ENCODE results near the gene CRADD. TPM values are rescaled to one million over a fixed set of nuclear protein-coding genes. Genes with fewer than 3 reads are reported as not detected.

Gene CRADD
- polyA plus RNA-seq, 1 of the 3 experiments (the other 2 are of a cell fraction), result 13.6 TPM

DNA sequence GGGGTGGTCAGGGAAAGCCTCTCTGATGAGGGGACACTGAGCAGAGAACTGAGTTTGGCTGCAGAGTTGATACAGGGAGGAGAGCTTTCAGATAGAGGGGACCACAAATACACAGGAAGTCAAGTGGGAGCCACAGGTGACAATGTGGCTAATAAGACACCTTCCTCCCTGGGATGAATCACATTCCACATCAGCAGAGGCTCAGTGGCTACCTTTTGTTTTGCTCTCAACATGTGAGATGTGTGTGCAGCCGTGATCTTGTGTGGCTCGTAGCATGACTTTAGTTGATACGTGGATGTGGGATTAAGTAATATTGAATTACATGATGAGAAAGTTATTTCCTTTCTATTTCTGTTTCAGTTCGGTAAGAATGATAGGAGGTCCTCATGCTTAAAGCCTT, 7.5 kb downstream of the CRADD start:
- Histone ChIP-seq H3F3A (replicated peaks; ENCODE audit: insufficient read depth) (no peaks in the 10 kb centered on the region), H4K20me1 (ENCODE audit: insufficient read depth) (no peaks in the 10 kb centered on the region), H3K4me3 (ENCODE audit: low read depth in 2 of 2, low read length in 1 of 2) (no peak overlapping the region), H3K9me2 (no peaks in the 10 kb centered on the region), H3K9ac (no peak overlapping the region), H3K27me3 (ENCODE audit: insufficient read depth) (no peaks in the 10 kb centered on the region), H3K4me1 (ENCODE audit: control insufficient read depth in 1 of 2, insufficient read depth in 2 of 2, low read depth in 1 of 2, low read length in 1 of 2) (peaks cover 0 to 8% of the 10 kb centered on the region in 2 experiments; a peak in 3 of 4 replicates), H3K4me2 (no peak overlapping the region), H3K27ac (ENCODE audit: low read depth in 2 of 2, low read length in 1 of 2) (no peak overlapping the region), H3K36me3 (replicated peaks in 1 of 2; ENCODE audit: control insufficient read depth in 1 of 2, insufficient read depth in 2 of 2, low read length in 1 of 2) (no peaks in the 10 kb centered on the region), H3K9me3 (no peaks in the 10 kb centered on the region), H2AFZ (ENCODE audit: low read depth) (no peak overlapping the region), H3K79me2 (ENCODE audit: insufficient read depth) (no peaks in the 10 kb centered on the region)
- WGBS (ENCODE audit: low lambda C conversion rate), result 91% methylated on average over 4 of the region's 4 CpGs
- ChIA-PET POLR2A (no interaction called here), CTCF (no interaction called here)
- TF ChIP-seq CTCF (IDR thresholded peaks at IDR 0.05) (no peak), GATA2 (CRISPR knock-in tag; IDR thresholded peaks at IDR 0.05) (no peak), POLR2AphosphoS5 (IDR thresholded peaks at IDR 0.05; ENCODE audit: low read depth, low read length) (no peak), FOXJ3 (CRISPR knock-in tag; IDR thresholded peaks at IDR 0.05) (no peak), SMC3 (IDR thresholded peaks at IDR 0.05; ENCODE audit: low read depth, low read length) (no peak), FOXM1 (IDR thresholded peaks at IDR 0.05; ENCODE audit: low read depth) (no peak), TCF12 (IDR thresholded peaks at IDR 0.05) (no peak), EZH2phosphoT487 (IDR thresholded peaks at IDR 0.05; ENCODE audit: borderline replicate concordance, low read depth) (no peak), EP300 (IDR thresholded peaks at IDR 0.05; ENCODE audit: borderline replicate concordance in 1 of 2, low read depth in 1 of 2, low read length in 1 of 2) (no peak), RAD21 (IDR thresholded peaks at IDR 0.05; ENCODE audit: low read length) (no peak), REST (IDR thresholded peaks at IDR 0.05; ENCODE audit: low read depth, low read length) (no peak), RFX5 (IDR thresholded peaks at IDR 0.05; ENCODE audit: low read length) (no peak), RCOR1 (IDR thresholded peaks at IDR 0.05; ENCODE audit: low read length) (no peak), NRF1 (IDR thresholded peaks at IDR 0.05; ENCODE audit: low read depth, low read length) (no peak)
- TF ChIP-seq, protein P1, sequence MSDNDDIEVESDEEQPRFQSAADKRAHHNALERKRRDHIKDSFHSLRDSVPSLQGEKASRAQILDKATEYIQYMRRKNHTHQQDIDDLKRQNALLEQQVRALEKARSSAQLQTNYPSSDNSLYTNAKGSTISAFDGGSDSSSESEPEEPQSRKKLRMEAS (IDR thresholded peaks at IDR 0.05; ENCODE audit: low read depth), result no peak
- TF ChIP-seq, protein P2, sequence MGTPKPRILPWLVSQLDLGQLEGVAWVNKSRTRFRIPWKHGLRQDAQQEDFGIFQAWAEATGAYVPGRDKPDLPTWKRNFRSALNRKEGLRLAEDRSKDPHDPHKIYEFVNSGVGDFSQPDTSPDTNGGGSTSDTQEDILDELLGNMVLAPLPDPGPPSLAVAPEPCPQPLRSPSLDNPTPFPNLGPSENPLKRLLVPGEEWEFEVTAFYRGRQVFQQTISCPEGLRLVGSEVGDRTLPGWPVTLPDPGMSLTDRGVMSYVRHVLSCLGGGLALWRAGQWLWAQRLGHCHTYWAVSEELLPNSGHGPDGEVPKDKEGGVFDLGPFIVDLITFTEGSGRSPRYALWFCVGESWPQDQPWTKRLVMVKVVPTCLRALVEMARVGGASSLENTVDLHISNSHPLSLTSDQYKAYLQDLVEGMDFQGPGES (IDR thresholded peaks at IDR 0.05; ENCODE audit: low read depth, low read length), result no peak
- TF ChIP-seq, protein P3, sequence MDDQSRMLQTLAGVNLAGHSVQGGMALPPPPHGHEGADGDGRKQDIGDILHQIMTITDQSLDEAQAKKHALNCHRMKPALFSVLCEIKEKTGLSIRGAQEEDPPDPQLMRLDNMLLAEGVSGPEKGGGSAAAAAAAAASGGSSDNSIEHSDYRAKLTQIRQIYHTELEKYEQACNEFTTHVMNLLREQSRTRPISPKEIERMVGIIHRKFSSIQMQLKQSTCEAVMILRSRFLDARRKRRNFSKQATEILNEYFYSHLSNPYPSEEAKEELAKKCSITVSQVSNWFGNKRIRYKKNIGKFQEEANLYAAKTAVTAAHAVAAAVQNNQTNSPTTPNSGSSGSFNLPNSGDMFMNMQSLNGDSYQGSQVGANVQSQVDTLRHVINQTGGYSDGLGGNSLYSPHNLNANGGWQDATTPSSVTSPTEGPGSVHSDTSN (IDR thresholded peaks at IDR 0.05), result no peak
- no peak for DNase-seq
